HG02981 (cell line): Measurements from ENCODE around the gene MBD2.
"Not testable (repeated sequence)": the region's sequence is repeated elsewhere in the genome, so short reads cannot be mapped to it uniquely, and the experiment has no call there.

Experiments
- ATAC-seq: cut with Tn5 transposase; IDR thresholded peaks from one replicate; pipeline ENCODE4 v1.9.1; 2021; ENCODE audit warnings: mild to moderate bottlenecking, moderate library complexity; ENCODE audit not compliant: unreplicated experiment

Gene MBD2, protein sequence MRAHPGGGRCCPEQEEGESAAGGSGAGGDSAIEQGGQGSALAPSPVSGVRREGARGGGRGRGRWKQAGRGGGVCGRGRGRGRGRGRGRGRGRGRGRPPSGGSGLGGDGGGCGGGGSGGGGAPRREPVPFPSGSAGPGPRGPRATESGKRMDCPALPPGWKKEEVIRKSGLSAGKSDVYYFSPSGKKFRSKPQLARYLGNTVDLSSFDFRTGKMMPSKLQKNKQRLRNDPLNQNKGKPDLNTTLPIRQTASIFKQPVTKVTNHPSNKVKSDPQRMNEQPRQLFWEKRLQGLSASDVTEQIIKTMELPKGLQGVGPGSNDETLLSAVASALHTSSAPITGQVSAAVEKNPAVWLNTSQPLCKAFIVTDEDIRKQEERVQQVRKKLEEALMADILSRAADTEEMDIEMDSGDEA

DNA sequence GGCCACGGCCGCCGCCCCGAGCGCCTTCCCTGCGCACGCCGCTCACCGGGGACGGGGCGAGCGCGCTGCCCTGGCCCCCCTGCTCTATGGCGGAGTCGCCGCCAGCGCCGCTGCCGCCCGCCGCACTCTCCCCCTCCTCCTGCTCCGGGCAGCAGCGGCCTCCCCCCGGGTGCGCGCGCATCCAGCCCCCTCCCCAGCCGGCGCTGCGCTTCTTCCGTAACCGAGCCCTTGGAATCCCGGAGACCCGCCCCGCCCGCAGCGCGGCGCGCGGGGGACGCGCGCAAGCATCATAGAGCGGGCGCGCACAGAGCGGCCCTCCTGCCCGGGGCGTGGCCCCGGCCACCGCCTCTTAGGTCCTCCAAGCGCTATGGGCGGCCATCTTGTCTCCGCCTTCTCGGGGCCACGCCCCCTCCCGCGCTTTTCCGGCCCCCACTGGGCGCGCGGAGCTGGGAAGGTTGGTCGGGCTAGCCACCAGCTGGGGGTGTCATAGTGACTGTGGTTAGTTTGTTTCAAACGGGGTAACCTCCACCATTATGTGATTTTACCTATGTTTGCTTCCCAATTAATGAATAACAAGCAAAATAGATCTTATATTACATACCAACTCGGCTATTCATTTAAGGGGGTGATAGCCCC is at the start of gene MBD2:
Gene MBD2, minus strand, starts transcription at position 291 of the 636 bp plus-strand sequence. Its CDS starts 110 bp downstream, at position 181.
- ATAC-seq: peak; percentile 89

DNA sequence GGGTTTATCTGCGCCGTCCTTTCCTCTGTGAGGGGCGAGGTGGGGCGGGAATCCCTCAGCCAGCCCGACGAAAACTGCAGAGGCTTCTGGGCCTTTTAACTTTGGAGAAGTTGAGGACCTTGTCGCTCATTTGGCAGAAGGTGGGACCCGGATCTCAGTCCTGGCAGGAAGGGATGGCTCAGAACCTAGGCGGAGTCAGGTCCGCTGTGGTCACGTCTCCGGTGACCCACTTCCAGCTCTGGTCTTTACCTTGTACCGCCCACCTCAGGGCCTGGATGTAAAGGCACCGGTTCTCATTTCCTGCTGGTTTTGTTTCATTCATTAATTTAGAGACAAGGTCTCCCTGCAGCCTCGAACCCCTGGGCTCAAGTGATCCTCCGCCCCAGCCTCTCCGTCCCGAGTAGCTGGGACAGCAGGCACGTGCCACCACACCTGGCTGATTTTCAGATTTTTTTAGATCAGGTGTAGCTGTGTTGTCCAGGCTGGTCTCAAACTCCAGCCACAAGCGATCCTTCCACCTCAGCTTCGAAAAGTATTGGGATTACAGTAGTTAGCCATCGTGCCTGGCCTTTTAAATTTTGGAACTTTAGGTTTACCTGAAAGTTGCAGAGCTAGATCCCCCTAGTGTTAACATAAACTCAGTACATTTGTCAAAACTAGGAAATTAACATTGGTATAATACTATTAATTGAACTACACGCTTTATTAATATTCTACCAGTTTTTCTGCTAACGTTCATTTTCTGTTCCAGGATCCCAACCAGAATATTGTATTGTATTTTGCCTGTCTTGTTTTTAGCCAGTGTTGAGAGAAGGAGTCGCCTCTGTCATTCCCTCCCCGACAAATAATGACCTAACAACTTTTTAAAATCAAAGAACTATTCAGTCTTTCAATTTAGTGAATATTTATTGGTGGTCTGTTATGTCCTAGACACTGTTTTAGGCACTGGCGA is 45.7 kb upstream of the MBD2 start:
- ATAC-seq: peak; percentile 42

DNA sequence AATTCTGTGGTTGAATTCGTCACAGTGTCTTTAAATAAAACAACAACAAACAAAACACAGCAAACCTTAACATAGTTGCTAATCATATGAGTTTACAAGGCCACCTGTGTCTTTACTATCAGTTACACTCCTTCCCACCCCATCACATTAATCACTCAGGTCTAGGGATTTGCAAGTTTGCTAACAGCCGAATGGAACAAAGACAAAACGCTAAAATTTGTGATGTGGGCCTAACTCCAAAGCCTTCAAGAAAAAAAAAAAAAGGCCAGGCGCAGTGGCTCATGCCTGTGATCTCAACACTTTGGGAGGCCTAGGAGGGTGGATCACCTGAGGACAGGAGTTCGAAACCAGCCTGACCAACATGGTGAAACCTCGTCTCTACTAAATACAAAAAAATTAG is 44.3 kb upstream of the MBD2 start:
- no peak for ATAC-seq

DNA sequence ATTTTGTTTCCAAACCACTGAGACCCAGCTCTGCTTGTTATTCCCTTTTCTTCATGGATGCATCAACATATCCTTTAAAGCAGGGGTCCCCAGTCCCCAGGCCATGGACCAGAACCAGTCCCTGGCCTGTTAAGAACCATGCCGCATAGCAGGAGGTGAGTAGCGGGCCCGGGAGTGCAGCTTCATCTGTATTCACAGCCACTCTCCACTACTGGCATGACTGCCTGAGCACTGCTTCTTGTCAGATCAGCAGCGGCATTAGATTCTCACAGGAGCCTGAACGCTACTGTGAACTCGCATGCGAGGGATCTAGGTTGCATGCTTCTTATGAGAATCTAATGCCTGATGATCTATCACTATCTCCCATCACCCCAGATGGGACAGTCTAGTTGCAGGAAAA is 43.2 kb upstream of the MBD2 start:
- no peak for ATAC-seq

DNA sequence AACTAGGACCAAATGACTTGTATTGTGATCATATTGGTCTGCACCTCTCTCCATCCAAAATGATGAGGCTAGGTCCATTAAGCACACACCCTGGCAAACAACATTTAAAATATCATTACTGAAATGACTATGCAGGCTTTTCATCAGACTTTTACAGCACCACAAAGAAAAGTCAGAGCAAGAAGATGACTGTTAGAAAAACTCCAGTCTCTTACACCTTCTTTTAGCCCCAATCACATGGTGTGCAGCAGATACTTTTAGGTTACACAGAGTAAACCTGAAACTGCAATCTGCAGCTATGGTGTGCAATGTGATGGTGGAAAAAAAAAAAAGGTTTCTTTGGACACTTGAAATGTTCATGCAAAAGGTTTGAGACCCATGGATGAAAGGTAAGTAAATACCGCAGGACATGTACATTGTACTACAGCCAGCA is 39.5 kb upstream of the MBD2 start:
- ATAC-seq: peak; percentile 78

DNA sequence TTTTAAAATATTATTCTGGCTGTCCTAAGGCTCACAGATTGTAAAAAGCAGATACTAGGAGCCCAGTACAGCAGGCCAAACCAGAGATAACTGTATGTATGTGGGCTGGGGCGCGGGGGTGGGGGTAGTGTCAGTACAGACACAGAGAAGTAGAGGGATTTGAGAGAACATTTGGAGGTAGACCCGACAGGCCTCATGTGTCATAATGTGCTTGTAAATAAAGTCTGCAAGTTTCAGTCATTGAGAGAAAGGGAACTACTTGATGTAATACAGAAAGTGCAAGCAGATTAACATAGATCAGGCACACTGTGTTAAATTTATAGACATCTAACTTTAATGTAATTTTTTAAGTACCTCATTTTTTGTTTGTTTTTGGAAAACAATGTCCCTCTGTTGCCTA is 37.4 kb upstream of the MBD2 start:
- peak; percentile 73 for ATAC-seq

DNA sequence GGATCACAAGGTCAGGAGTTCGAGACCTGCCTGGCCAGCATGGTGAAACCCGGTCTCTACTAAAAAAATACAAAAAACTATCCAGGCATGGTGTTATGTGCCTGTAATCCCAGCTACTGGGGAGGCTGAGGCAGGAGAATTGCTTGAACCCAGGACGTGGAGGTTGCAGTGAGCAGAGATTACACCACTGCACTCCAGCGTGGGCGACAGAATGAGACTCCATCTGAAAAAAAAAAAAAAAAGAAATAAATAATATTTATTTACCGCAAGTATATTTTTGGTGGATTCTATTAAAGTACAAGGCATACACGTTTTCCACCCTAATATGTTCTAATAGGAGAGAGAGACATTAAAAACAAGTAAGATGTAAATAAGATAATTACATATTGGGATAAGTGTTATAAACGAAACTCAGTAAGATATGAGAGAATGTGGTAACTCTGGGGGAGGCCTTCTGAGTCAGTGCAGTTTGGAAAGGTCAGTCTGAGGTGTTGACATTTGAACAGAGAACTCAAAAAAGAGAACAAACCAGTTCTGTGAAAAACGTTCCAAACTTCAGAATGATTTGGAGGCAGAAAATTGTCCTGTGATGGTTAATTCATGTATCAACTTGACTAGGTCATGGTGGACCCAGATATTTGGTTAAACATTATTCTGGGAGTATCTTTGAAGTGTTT is 36.1 kb upstream of the MBD2 start:
- ATAC-seq: no peak

DNA sequence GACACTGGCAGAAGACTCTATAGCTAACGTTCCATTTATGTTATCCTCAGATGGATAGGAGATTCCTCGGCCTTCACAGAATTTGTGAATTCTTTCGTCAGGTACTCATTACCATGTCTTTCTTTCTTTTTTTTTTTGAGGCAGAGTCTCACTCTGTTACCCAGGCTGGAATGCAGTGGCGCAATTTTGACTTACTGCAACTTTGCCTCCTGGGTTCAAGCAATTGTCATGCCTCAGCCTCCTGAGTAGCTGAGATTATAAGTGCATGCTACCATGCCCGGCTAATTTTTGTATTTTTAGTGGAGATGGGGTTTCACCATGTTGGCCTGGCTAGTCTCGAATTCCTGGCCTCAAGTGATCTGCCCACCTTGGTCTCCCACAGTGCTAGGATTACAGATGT is 33.3 kb upstream of the MBD2 start:
- not testable (repeated sequence) for ATAC-seq

DNA sequence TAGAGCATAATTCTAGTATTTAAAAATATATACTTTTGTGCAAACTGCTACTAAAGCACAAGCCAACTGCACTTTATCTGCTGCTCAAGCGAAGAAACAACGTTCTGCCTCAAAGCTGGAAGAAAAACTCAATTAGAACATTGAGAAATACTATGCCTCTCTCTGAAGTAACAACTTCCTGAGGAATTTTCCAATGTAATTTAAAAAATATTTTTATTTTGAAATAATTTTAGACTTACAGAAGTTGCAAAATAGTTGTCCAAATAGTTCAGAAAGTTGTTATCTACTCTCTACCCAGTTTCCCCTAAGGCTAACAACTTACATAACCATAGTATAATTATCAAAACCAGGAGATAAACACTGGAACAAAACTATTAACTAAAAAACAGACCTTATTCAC is 32.5 kb upstream of the MBD2 start:
- no peak for ATAC-seq

DNA sequence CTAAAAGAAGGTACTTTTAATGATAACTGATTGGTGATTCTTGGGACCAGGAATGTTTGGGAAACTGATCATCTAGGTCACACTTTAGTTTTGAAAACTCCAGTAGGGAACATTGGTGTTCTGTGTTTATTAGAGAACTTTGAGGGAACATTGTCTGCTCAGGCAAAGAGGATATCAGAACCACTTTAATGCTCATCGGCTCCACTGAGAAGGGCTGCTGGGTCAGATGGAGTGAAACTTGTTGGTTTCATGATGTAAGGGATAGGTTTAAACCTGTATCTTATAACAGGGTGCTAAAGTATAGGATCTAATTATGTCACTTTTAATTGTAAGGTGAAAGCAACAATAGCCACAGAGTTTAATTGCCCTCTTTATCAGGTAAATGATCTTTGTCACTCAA is 30.7 kb upstream of the MBD2 start:
- ATAC-seq: no peak

DNA sequence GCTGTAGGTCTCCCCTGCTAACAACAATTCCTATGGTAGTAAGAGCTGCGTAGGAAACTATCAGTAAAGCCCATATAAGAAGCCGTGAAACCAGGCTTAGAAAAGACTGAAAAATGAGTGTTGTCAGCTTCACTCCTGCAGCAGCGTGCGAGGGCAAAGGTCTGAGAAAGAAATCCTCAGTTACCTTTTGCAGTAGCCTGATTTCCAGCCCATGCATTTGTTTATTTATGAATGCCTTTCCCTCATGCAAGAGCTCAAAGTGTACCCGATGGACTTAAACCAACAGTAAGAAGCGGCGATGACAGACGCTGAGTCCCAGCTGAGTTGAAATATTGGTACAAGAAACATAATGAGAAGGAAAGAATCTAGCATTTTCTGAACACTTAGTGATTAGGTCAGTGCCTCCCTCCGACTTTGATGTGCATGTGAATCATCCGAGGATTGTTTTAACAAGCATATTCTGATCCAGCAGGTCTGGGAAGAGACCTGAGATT is 29.8 kb upstream of the MBD2 start:
- ATAC-seq: no peak

DNA sequence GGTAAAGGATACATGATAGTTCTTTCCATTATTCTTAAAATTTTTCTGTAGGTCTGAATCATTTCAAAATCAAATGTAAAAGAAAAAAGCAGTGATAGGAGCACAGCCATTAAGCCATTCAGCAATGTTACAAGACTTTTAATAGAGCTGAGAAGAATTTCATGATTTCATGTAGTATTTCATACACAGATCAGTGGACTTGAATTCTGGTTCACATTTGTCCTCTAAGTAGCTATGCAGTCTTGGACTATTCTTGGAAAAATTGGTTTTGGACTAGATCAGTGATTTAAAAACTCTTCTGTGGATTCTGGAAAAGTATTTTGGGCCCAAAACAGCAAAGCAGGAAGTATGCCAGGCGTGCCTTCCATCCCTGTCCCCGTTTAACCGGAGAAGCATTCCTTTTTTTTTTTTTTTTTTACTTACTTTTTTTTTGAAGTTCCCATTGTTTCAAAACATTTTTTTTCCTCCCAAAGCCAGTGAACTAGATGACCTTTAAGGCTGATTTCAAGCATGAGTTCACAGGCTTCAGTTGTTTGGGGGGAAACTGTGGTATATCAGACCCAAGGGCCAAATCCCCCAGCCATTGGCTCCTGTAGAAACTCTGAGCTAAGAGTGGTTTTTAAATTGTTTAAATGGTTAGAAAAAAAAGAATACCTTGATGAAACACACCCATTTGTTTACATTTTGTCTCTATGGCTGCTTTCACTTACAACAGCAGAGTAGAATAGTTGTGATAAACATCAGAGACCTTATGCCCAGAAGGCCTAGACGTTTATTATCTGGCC is 27.3 kb upstream of the MBD2 start:
- ATAC-seq: no peak

DNA sequence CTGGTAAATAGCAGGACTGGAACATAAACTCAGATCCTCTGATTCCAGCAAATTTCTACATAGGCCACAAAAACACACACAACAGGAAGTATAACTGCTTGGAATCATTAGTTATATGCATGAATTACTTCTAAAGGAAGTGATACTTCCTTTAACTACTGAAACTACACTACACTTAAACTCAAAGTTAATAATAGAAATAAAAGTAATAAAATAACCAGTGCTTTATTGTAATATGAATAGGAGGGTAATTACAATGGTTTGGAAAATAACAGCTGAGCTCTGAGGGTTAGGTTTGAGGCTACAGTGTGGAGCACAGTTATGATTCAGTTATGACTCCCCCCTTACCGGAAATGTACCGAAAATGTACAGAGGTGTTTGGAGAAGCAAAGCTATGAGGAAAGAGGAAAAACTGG is 26.4 kb upstream of the MBD2 start:
- ATAC-seq: peak; percentile 67

DNA sequence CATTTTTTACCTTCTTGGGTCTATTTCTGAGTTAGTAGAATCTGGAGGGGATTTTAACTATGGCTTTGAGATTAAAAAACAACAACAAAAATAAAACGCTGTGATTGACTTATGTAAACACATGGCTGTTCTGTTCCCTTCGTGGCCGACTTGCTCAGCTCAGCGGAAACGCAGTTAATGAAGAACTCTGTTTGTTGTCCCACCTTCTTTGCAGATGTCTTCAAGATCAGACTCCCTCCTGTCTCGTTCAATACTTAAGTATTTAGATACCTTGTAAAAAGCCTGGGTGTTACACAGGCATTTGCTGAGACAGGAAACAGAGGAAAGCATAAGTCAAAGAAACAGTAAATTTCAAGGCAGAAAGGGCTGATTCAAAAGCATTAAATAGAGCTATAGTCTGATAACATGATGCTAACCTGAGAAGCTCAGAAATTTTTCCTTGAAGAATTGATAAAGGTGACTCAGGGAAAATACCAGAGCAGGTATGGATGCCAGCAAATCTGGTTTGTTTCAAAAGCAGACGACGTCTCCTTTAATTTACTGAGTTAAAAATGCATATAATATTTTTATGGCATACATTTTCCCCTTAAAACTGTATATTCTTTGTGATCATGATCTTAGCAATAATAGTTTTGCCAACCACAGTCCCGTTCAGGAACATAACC is 23.2 kb upstream of the MBD2 start:
- ATAC-seq: no peak

DNA sequence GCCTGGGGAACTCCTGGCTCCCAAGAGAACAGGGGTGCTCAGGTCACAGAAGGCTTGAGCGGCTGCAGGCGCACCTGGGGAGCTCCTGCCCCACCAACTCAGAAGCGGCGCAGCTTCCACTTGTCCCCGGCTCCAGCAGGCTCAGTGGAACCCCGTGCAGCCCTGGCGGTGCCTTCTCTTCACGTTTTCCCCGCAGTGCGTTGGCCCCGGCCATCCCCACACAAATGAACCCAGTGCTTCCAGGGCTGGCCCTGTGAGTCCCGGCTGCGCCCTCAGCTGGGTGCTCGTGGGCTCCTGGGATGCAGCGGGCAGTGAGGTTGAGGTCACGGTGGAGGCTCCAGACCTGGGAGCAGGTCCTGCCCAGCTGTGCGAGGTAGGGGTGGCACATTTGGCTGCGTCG is 17.9 kb upstream of the MBD2 start:
- ATAC-seq: no peak

DNA sequence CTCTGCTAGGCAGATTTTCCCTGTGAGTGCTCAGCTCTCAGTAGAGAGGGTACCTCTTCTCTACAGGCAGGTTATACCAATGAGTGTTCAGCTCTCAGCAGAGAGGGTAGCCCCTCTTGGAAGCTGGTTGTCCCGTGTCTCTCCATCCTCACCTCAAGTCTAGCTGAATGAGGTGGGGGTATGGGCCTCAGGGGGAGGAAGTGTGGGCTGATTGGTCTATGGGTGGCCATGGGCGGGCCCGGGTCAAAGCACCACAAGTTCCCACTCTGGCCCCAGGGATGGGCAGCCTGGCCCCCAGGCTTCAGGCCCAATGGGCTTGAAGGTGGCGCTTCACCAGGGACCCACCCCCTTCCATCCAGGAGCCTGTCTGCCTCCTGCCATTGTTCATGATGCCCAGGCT is 17.0 kb upstream of the MBD2 start:
- ATAC-seq: no peak

DNA sequence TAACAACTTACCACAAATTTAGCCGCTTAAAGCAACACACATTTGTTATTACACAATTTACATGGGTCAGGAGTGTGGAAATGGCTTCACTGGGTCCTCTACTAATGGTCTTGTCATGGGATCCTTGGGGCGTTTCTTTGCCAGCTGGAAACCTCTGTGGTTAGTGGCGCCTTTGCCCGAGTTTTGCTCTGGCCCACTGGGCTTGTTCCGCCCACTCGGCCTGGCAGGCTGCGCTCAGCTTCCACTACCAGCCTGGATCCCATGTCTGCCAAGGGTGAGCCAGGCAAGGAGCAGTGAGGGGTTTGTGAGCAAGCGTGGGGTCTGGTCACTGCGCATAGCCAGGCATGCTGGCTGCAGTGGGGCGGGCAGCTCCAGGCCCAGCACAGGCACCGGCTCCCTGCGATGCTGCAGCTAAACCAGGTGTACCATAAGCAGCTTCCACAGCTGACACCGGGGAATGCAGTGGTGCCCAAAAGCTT is 16.2 kb upstream of the MBD2 start:
- ATAC-seq: no peak

DNA sequence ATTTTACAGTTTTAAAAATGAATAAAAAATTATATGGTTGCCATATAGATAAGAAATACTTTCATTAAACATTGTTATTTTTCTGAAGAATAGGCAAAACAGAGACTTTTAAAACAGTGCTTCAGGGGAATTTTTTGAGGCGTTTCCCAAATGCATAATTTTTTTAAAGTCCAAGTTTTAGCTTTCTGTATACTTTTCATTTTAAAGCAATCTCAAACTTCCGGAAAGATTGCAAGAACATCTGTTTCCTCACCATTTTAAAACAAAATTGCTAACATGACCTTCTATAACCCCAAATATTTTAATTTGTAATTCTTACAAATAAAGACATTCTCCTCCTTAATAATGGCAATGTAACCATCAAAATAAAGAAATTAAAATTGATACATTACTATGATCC is 15.1 kb upstream of the MBD2 start:
- ATAC-seq: no peak

DNA sequence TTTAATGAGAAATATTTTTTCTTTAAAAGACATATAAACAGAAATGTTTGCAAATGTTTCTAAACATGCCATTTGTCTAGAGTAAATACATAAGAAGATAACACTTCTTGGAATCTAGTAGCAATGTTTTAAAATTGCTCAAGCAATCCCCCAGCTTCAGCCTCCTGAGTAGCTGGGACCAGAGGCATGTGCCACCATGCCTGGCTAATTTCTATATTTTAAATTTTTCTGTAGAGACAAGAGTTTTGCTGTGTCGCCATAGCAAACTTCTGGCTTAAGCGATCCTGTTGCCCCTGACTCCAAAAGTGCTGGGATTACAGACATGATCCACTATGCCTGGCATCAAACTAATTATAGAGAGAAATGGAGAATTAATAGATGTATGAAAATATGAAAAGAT is 14.6 kb upstream of the MBD2 start:
- no peak for ATAC-seq
